ENCODE results near the gene TMEM220. TPM values are rescaled to one million over a fixed set of nuclear protein-coding genes. Genes with fewer than 3 reads are reported as not detected.

The TMEM220 gene
- total RNA-seq, 3 donors from 2014 or later (not counting 1 experiment from before 2014, with no cell fraction given) = 0.97 to 2.2 (median 1.4) TPM

GRCh38 chr17:10687499-10687898, 42.3 kb downstream of the TMEM220 start:
- Mint-ChIP-seq H3K4me1 (peaks cover 17 to 26% of the 10 kb centered on the region in 2 donors), H3K9me3 (no peaks in the 10 kb centered on the region), H3K36me3 (peaks cover 23% of the 10 kb centered on the region), H3K27ac (no peak overlapping the region), H3K4me3 (no peak overlapping the region), H3K27me3 (ENCODE audit: low read depth in 2 of 2) (no peaks in the 10 kb centered on the region)
- Histone ChIP-seq H3K4me3 (ENCODE audit: low read length) (no peak overlapping the region), H3K9me3 (ENCODE audit: control insufficient read depth, insufficient read depth, low read length) (no peaks in the 10 kb centered on the region), H3K4me1 (ENCODE audit: control insufficient read depth, insufficient read depth, low read length) (no peaks in the 10 kb centered on the region), H3K27ac (ENCODE audit: low read length) (no peak overlapping the region), H3K27me3 (ENCODE audit: control insufficient read depth, insufficient read depth, low read length) (no peaks in the 10 kb centered on the region), H3K36me3 (ENCODE audit: control insufficient read depth, insufficient read depth, low read length) (peaks cover 58% of the 10 kb centered on the region)
- ATAC-seq (no peak), DNase-seq (no peak)
- intact Hi-C loops (cut with micrococcal nuclease) = no loop called here
- TF ChIP-seq CTCF (IDR thresholded peaks at IDR 0.05) = no peak
- 83% methylated on average over 1 of the region's 2 CpGs for WGBS (ENCODE audit: insufficient coverage)

- Histone ChIP-seq H3K4me3 (ENCODE audit: low read length) (no peak overlapping the region), H3K27ac (ENCODE audit: low read length) (no peak overlapping the region), H3K36me3 (ENCODE audit: control insufficient read depth, insufficient read depth, low read length) (peaks cover 54% of the 10 kb centered on the region), H3K4me1 (ENCODE audit: control insufficient read depth, insufficient read depth, low read length) (no peaks in the 10 kb centered on the region), H3K9me3 (ENCODE audit: control insufficient read depth, insufficient read depth, low read length) (no peaks in the 10 kb centered on the region), H3K27me3 (ENCODE audit: control insufficient read depth, insufficient read depth, low read length) (no peaks in the 10 kb centered on the region)
- Mint-ChIP-seq H3K27me3 (ENCODE audit: low read depth in 2 of 2) (no peaks in the 10 kb centered on the region), H3K4me1 (peaks cover 0 to 9% of the 10 kb centered on the region in 2 donors), H3K36me3 (peaks cover 37% of the 10 kb centered on the region), H3K4me3 (no peak overlapping the region), H3K27ac (no peak overlapping the region), H3K9me3 (no peaks in the 10 kb centered on the region)
- intact Hi-C loops (cut with micrococcal nuclease) = loop anchor here (5.0 kb wide), 1 partner anchor 37 kb away; no protein-coding TSS in a partner anchor
- ATAC-seq = no peak
- 25% methylated on average over 1 of the region's 2 CpGs for WGBS (ENCODE audit: insufficient coverage)
- peak in 1 of 2 donors; percentile 38 for DNase-seq
- peak; percentile 61 for TF ChIP-seq CTCF (IDR thresholded peaks at IDR 0.05)
These were observed 46.0 kb downstream of the TMEM220 start for GRCh38 chr17:10683853-10684252.

- Histone ChIP-seq H3K4me3 (ENCODE audit: low read length) (no peak overlapping the region), H3K4me1 (ENCODE audit: control insufficient read depth, insufficient read depth, low read length) (no peaks in the 10 kb centered on the region), H3K27ac (ENCODE audit: low read length) (no peak overlapping the region), H3K36me3 (ENCODE audit: control insufficient read depth, insufficient read depth, low read length) (peaks cover 56% of the 10 kb centered on the region), H3K27me3 (ENCODE audit: control insufficient read depth, insufficient read depth, low read length) (no peaks in the 10 kb centered on the region), H3K9me3 (ENCODE audit: control insufficient read depth, insufficient read depth, low read length) (no peaks in the 10 kb centered on the region)
- DNase-seq (no peak), ATAC-seq (no peak)
- Mint-ChIP-seq H3K4me3 (no peak overlapping the region), H3K36me3 (peaks cover 37% of the 10 kb centered on the region), H3K27me3 (ENCODE audit: low read depth in 2 of 2) (no peaks in the 10 kb centered on the region), H3K27ac (no peak overlapping the region), H3K9me3 (no peaks in the 10 kb centered on the region), H3K4me1 (no peaks in the 10 kb centered on the region)
- WGBS (ENCODE audit: insufficient coverage) = 95% methylated on average over 6 of the region's 7 CpGs
- TF ChIP-seq CTCF (IDR thresholded peaks at IDR 0.05) = no peak
- intact Hi-C loops (cut with micrococcal nuclease) = loop anchor here (5.0 kb wide), 1 partner anchor 35 kb away; no protein-coding TSS in a partner anchor
These were observed 47.9 kb downstream of the TMEM220 start for GRCh38 chr17:10681866-10682446.

- Histone ChIP-seq H3K27ac (ENCODE audit: low read length) (no peak overlapping the region), H3K4me1 (ENCODE audit: control insufficient read depth, insufficient read depth, low read length) (no peaks in the 10 kb centered on the region), H3K36me3 (ENCODE audit: control insufficient read depth, insufficient read depth, low read length) (peaks cover 27% of the 10 kb centered on the region), H3K9me3 (ENCODE audit: control insufficient read depth, insufficient read depth, low read length) (no peaks in the 10 kb centered on the region), H3K27me3 (ENCODE audit: control insufficient read depth, insufficient read depth, low read length) (no peaks in the 10 kb centered on the region), H3K4me3 (ENCODE audit: low read length) (no peak overlapping the region)
- H3K27me3 Mint-ChIP-seq (ENCODE audit: low read depth in 2 of 2) = no peaks in the 10 kb centered on the region
- H3K4me3 Mint-ChIP-seq = no peak overlapping the region
- ATAC-seq (no peak), DNase-seq (no peak)
- no peaks in the 10 kb centered on the region for H3K9me3 Mint-ChIP-seq
- H3K4me1 Mint-ChIP-seq = no peaks in the 10 kb centered on the region
- no peaks in the 10 kb centered on the region for H3K36me3 Mint-ChIP-seq
- 93% methylated on average over 4 of the region's 4 CpGs for WGBS (ENCODE audit: insufficient coverage)
- intact Hi-C loops (cut with micrococcal nuclease) = no loop called here
- H3K27ac Mint-ChIP-seq = no peak overlapping the region
- TF ChIP-seq CTCF (IDR thresholded peaks at IDR 0.05) = no peak
These were observed 55.1 kb downstream of the TMEM220 start for GRCh38 chr17:10674704-10675103.

All from natural killer cell (primary cell).